Upper lobe of left lung (tissue), 6 donors: ENCODE results near the gene CYP2S1. TPM values are rescaled to one million over a fixed set of nuclear protein-coding genes. Genes with fewer than 3 reads are reported as not detected.

ENCODE experiments used
- ATAC-seq, 2 donors: fragments of 200-7000 bp; cut with Tn5 transposase; one replicate each; pipeline ENCODE4 v1.9.1; 2022; ENCODE audit warnings: mild to moderate bottlenecking in 2 of 2, moderate library complexity in 2 of 2; ENCODE audit not compliant: low FRiP score in 2 of 2
- DNase-seq, 2 donors: peaks; one replicate each; pipeline ENCODE4 v3.0.0-alpha.2; 2019 to 2020
- H3K27ac ChIP-seq, 4 donors: fragments of 200-600 bp; sonication (generic); one replicate each; pipeline ENCODE4 v1.5.1; 2016 to 2019
- H3K27me3 ChIP-seq, 4 donors: fragments of 200-600 bp; sonication (generic); one replicate each; pipeline ENCODE4 v1.5.1; 2017 to 2019
- H3K36me3 ChIP-seq, 4 donors: fragments of 200-600 bp; sonication (generic); one replicate each; pipeline ENCODE4 v1.5.1; 2016 to 2019
- H3K4me1 ChIP-seq, 4 donors: fragments of 200-600 bp; sonication (generic); one replicate each; pipeline ENCODE4 v1.5.1; 2018 to 2019
- H3K4me3 ChIP-seq, 4 donors: fragments of 200-600 bp; sonication (generic); one replicate each; pipeline ENCODE4 v1.5.1; 2017 to 2019; ENCODE audit warnings: mild to moderate bottlenecking in 2 of 4, moderate library complexity in 1 of 4
- H3K9me3 ChIP-seq, 4 donors: fragments of 200-600 bp; sonication (generic); one replicate each; pipeline ENCODE4 v1.5.1; 2018 to 2019
- CTCF ChIP-seq, 6 experiments: fragments of 450-650 bp in 4 of 6; fragments of 200-600 bp in 2 of 6; sonication (generic) in 2 of 6; IDR thresholded peaks; one replicate each; pipeline ENCODE4 v1.5.1; 2016 to 2019; ENCODE audit warnings: antibody characterized with exemption in 6 of 6
- EP300 ChIP-seq, 4 donors: sonication (generic); formaldehyde crosslinking; IDR thresholded peaks; one replicate each; pipeline ENCODE4 v1.5.1; 2017; ENCODE audit warnings: antibody characterized with exemption in 4 of 4, control low read depth in 2 of 4
- POLR2A ChIP-seq, 4 donors: fragments of 450-650 bp; IDR thresholded peaks; one replicate each; pipeline ENCODE4 v1.5.1; 2016 to 2017; ENCODE audit warnings: antibody characterized with exemption in 4 of 4, mild to moderate bottlenecking in 2 of 4
- POLR2AphosphoS5 ChIP-seq, 2 donors: sonication (generic); formaldehyde crosslinking; IDR thresholded peaks; one replicate each; pipeline ENCODE4 v1.5.1; 2017; ENCODE audit warnings: antibody characterized with exemption in 2 of 2
- WGBS, 2 donors: methylation state at CpG; one replicate each; pipeline ENCODE4 v1.1.5; 2017 to 2018; 5-methylcytosine and 5-hydroxymethylcytosine counted together
- total RNA-seq, 6 donors: library from RNA; depleted of rRNA in 4 of 6; stranded (reverse); fragments of >200 nt in 4 of 6; gene quantifications; one replicate each; pipeline versions ENCODE4 v1.1.0 to v1.2.1, GENCODE V29; 2016 to 2021
- donor health status: DM: no; HTN: no; CAD: no; lungs with moderate emphysema.
- donor health status: DM: no; HTN: yes; CAD: no; lungs with severe emphysema.

The CYP2S1 gene
- total RNA-seq, 6 donors from 2014 or later, result 5.2 to 40.6 (median 20.1) TPM

GRCh38 chr19:41156207-41156606, 36.8 kb upstream of the CYP2S1 start:
- Histone ChIP-seq H3K9me3 (peaks cover 0 to 4% (median 0%) of the 10 kb centered on the region in 4 donors), H3K27ac (no peak overlapping the region), H3K27me3 (no peaks in the 10 kb centered on the region), H3K36me3 (no peaks in the 10 kb centered on the region), H3K4me3 (no peak overlapping the region), H3K4me1 (peaks cover 0 to 4% (median 0%) of the 10 kb centered on the region in 4 donors)
- TF ChIP-seq CTCF (IDR thresholded peaks at IDR 0.05) (no peak), POLR2A (IDR thresholded peaks at IDR 0.05) (no peak), EP300 (IDR thresholded peaks at IDR 0.05) (no peak), POLR2AphosphoS5 (IDR thresholded peaks at IDR 0.05) (no peak)
- 81 to 86% methylated on average over 2 of the region's 2 CpGs for WGBS, 2 donors
- ATAC-seq (no peak), DNase-seq (no peak)

- 68 to 83% methylated on average over 2 of the region's 2 CpGs for WGBS, 2 donors
- Histone ChIP-seq H3K4me3 (no peak overlapping the region), H3K27ac (no peak overlapping the region), H3K27me3 (no peaks in the 10 kb centered on the region), H3K36me3 (no peaks in the 10 kb centered on the region), H3K9me3 (peaks cover 0 to 4% (median 0%) of the 10 kb centered on the region in 4 donors), H3K4me1 (peaks cover 0 to 4% (median 0%) of the 10 kb centered on the region in 4 donors)
- ATAC-seq (no peak), DNase-seq (no peak)
- TF ChIP-seq CTCF (IDR thresholded peaks at IDR 0.05), result no peak
- TF ChIP-seq POLR2AphosphoS5 (IDR thresholded peaks at IDR 0.05), result no peak
- no peak for TF ChIP-seq POLR2A (IDR thresholded peaks at IDR 0.05)
- no peak for TF ChIP-seq EP300 (IDR thresholded peaks at IDR 0.05)
Observed at GRCh38 chr19:41159881-41160280, 33.1 kb upstream of the CYP2S1 start.

GRCh38 chr19:41161903-41162302, 31.1 kb upstream of the CYP2S1 start:
- DNase-seq (no peak), ATAC-seq (no peak)
- H3K4me3 ChIP-seq, result no peak overlapping the region
- no peak for TF ChIP-seq EP300 (IDR thresholded peaks at IDR 0.05)
- TF ChIP-seq CTCF (IDR thresholded peaks at IDR 0.05), result no peak
- no peak for TF ChIP-seq POLR2A (IDR thresholded peaks at IDR 0.05)
- no peaks in the 10 kb centered on the region for H3K36me3 ChIP-seq
- H3K27ac ChIP-seq, result no peak overlapping the region
- H3K4me1 ChIP-seq, result peaks cover 0 to 4% (median 0%) of the 10 kb centered on the region in 4 donors
- H3K27me3 ChIP-seq, result no peaks in the 10 kb centered on the region
- WGBS, 2 donors, result 95 to 98% methylated on average over 5 of the region's 5 CpGs
- H3K9me3 ChIP-seq, result no peaks in the 10 kb centered on the region

GRCh38 chr19:41166944-41167804, 25.8 kb upstream of the CYP2S1 start:
- Histone ChIP-seq H3K36me3 (no peaks in the 10 kb centered on the region), H3K27me3 (no peaks in the 10 kb centered on the region), H3K4me3 (no peak overlapping the region), H3K9me3 (no peaks in the 10 kb centered on the region), H3K27ac (no peak overlapping the region), H3K4me1 (no peaks in the 10 kb centered on the region)
- no peak for ATAC-seq
- 85 to 87% methylated on average over 14 of the region's 14 CpGs for WGBS, 2 donors
- TF ChIP-seq POLR2AphosphoS5 (IDR thresholded peaks at IDR 0.05) (no peak), EP300 (IDR thresholded peaks at IDR 0.05) (no peak), CTCF (IDR thresholded peaks at IDR 0.05) (no peak), POLR2A (IDR thresholded peaks at IDR 0.05) (no peak)
- no peak for DNase-seq
